Measurements from ENCODE around the gene SHLD3. TPM values are rescaled to one million over a fixed set of nuclear protein-coding genes. Genes with fewer than 3 reads are reported as not detected.
"Not testable (repeated sequence)": the region's sequence is repeated elsewhere in the genome, so short reads cannot be mapped to it uniquely, and the experiment has no call there.

The SHLD3 gene, protein sequence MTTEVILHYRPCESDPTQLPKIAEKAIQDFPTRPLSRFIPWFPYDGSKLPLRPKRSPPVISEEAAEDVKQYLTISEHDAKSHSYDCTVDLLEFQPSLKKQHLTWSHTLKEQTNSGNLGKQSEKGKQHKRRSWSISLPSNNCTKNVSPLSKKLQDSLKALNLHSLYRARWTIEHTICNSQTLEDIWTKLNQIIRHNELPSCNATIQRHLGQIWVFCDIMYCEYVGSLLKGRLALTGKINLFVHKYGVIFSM
- 1 to 10 TPM; 2.8 to 4.6 TPM for total RNA-seq
- 1 to 10 TPM; 2.2 to 3.5 TPM for polyA plus RNA-seq
- long read RNA-seq, donor 1, partial matches to known transcripts, result 0 of 2 reads
- long read RNA-seq, donor 1, other reads (novel, unspliced or antisense), result 0 of 2 reads
- long read RNA-seq, donor 2, result 0 reads
- long read RNA-seq, donor 3, partial matches to known transcripts, result 0 of 1 reads
- long read RNA-seq, donor 3, other reads (novel, unspliced or antisense), result 0 of 1 reads
- long read RNA-seq, donor 4, result 0 reads
- long read RNA-seq, donor 5, partial matches to known transcripts, result 0 of 1 reads
- long read RNA-seq, donor 5, other reads (novel, unspliced or antisense), result 0 of 1 reads

DNA sequence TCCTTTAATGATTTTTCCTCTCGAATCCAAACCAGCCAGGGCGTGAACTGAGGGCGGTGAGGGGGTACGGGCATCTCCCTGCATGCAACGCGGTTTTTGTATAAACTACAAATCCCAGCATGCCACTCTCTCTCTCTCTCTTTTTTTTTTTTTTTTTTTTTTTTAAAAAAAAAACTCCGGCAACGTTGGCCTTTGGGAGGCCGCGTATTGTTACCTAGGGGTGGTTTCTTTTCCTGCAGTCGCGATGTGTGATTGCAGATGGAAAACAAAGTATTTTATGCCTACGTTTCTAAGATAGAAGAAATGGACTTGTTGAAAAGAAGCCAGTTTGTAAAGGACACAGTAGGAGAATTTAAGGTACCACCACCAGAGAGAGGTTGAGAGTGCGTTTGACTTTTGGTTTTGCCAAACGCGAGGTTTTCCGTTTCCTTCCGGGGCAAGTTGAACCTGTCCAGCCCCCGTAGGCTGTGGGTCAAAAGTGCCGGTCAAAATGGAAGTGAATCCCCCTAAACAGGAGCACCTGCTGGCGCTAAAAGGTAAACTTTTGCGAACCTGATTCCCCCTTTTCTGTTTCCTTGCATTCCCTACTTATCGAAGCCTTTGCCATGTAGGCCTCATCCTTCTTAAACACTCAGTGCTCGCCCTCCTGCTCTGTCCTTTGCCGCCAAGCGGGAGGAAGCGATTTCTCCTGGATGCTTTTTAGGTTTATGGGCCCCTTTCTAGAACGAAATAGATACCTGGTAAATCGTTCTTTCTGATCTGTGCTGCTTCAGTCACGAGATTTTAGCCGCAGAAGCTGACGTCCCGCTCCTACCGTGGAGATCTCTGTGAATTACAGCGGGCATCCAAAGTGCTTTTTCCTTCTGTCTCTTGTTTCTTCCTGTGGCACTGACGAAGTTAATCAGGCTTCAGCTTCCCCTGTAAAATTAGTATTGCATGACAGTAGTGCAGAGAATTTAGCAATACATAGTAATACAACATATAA, at the start of gene SHLD3, which contains the start of gene TRAPPC13:
SHLD3 (plus strand) TSS at position 457 of the 985 bp plus-strand sequence. CDS start 4,561 bp downstream, outside the sequence.
TRAPPC13 (plus strand) TSS at position 457 of the 985 bp plus-strand sequence; CDS start at position 491, 34 bp downstream.
- DNase-seq (peak; percentile 89 to 97 (median 96)), ATAC-seq (ENCODE audit: insufficient read depth, low FRiP score) (peak; percentile 91)
- Histone ChIP-seq H3K27ac (ENCODE audit: low read depth in 1 of 2, low read length in 1 of 2) (peak within 1 kb of the TSS; percentile 84 to 94), H3K36me3 (ENCODE audit: control insufficient read depth in 4 of 4, insufficient read depth in 4 of 4, low read length in 4 of 4) (peaks cover 0 to 4% (median 1%) of the 10 kb centered on the region in 4 donors), H3K9ac (ENCODE audit: insufficient read depth in 1 of 2, low read length in 2 of 2) (peak within 1 kb of the TSS; percentile 64 to 95), H3K4me3 (peak within 1 kb of the TSS; percentile 85), H3K27me3 (ENCODE audit: control insufficient read depth in 3 of 3, insufficient read depth in 3 of 3, low read length in 2 of 3) (no peaks in the 10 kb centered on the region), H3K9me3 (ENCODE audit: control insufficient read depth in 4 of 4, insufficient read depth in 3 of 4, low read length in 3 of 4) (no peaks in the 10 kb centered on the region), H3K4me1 (ENCODE audit: control insufficient read depth in 5 of 5, insufficient read depth in 5 of 5, low read length in 5 of 5) (peaks cover 0 to 22% (median 13%) of the 10 kb centered on the region in 5 donors)
- TF ChIP-seq, protein P1, sequence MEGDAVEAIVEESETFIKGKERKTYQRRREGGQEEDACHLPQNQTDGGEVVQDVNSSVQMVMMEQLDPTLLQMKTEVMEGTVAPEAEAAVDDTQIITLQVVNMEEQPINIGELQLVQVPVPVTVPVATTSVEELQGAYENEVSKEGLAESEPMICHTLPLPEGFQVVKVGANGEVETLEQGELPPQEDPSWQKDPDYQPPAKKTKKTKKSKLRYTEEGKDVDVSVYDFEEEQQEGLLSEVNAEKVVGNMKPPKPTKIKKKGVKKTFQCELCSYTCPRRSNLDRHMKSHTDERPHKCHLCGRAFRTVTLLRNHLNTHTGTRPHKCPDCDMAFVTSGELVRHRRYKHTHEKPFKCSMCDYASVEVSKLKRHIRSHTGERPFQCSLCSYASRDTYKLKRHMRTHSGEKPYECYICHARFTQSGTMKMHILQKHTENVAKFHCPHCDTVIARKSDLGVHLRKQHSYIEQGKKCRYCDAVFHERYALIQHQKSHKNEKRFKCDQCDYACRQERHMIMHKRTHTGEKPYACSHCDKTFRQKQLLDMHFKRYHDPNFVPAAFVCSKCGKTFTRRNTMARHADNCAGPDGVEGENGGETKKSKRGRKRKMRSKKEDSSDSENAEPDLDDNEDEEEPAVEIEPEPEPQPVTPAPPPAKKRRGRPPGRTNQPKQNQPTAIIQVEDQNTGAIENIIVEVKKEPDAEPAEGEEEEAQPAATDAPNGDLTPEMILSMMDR (IDR thresholded peaks at IDR 0.05; ENCODE audit: control extremely low read depth, extremely low read depth), result no peak
- 0% methylated on average over 36 of the region's 36 CpGs for WGBS, 2 donors

DNA sequence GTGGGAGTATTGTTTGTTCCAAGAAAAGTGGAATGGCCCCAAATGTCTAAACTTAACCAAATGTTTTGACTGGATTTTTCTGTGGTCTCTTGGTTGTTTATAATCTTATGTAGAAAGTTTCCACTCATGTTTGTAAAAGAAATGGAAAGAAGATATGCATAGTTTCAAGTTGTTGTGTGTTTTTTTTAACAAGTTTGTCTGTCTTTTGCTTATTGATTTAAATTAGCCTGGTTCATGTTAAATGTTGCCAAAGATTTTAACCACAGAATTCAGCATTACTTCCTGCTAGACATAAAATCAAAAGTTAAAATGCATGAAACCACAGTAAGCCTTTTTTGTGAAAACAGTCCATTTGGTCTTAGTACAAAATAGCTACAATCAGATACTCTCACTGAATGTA, 47.7 kb upstream of the SHLD3 start:
- Histone ChIP-seq H3K9ac (ENCODE audit: insufficient read depth in 1 of 2, low read length in 2 of 2) (no peak overlapping the region), H3K36me3 (ENCODE audit: control insufficient read depth in 4 of 4, insufficient read depth in 4 of 4, low read length in 4 of 4) (peaks cover 8 to 28% (median 25%) of the 10 kb centered on the region in 4 donors), H3K27ac (ENCODE audit: low read depth in 1 of 2, low read length in 1 of 2) (no peak overlapping the region), H3K27me3 (ENCODE audit: control insufficient read depth in 3 of 3, insufficient read depth in 3 of 3, low read length in 2 of 3) (no peaks in the 10 kb centered on the region), H3K4me1 (ENCODE audit: control insufficient read depth in 5 of 5, insufficient read depth in 5 of 5, low read length in 5 of 5) (no peaks in the 10 kb centered on the region), H3K9me3 (ENCODE audit: control insufficient read depth in 4 of 4, insufficient read depth in 3 of 4, low read length in 3 of 4) (no peaks in the 10 kb centered on the region), H3K4me3 (no peak overlapping the region)
- TF ChIP-seq, protein P1 (IDR thresholded peaks at IDR 0.05; ENCODE audit: control extremely low read depth, extremely low read depth), result no peak
- DNase-seq, result no peak
- ATAC-seq (ENCODE audit: insufficient read depth, low FRiP score), result no peak

DNA sequence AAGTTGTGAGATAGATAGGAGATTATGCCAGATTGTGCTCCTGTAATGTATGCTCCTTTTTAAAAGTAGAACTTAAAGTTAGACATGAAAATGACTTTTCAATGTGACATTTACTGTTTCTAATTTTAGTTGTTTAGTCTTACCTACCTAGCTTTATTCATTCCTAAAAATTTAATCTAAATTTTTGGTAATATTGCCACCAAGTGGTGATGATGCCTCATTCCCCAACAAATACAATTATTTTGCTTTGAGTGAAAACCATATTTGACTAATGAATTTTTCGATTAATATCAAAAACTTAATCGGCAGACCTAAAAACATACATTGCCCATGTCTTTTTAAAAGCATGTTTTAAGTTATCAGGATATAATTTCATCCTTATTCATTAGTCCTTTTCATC, 36.1 kb upstream of the SHLD3 start:
- WGBS, 2 donors, result 93 to 96% methylated on average over 2 of the region's 2 CpGs
- H3K36me3 ChIP-seq (ENCODE audit: control insufficient read depth in 4 of 4, insufficient read depth in 4 of 4, low read length in 4 of 4), result peaks cover 9 to 43% (median 26%) of the 10 kb centered on the region in 4 donors
- H3K9me3 ChIP-seq (ENCODE audit: control insufficient read depth in 4 of 4, insufficient read depth in 3 of 4, low read length in 3 of 4), result no peaks in the 10 kb centered on the region
- no peaks in the 10 kb centered on the region for H3K4me1 ChIP-seq (ENCODE audit: control insufficient read depth in 5 of 5, insufficient read depth in 5 of 5, low read length in 5 of 5)
- H3K27ac ChIP-seq (ENCODE audit: low read depth in 1 of 2, low read length in 1 of 2), result no peak overlapping the region
- DNase-seq (no peak), ATAC-seq (ENCODE audit: insufficient read depth, low FRiP score) (no peak)
- H3K9ac ChIP-seq (ENCODE audit: insufficient read depth in 1 of 2, low read length in 2 of 2), result no peak overlapping the region
- no peak overlapping the region for H3K4me3 ChIP-seq
- TF ChIP-seq, protein P1 (IDR thresholded peaks at IDR 0.05; ENCODE audit: control extremely low read depth, extremely low read depth), result no peak
- H3K27me3 ChIP-seq (ENCODE audit: control insufficient read depth in 3 of 3, insufficient read depth in 3 of 3, low read length in 2 of 3), result no peaks in the 10 kb centered on the region

DNA sequence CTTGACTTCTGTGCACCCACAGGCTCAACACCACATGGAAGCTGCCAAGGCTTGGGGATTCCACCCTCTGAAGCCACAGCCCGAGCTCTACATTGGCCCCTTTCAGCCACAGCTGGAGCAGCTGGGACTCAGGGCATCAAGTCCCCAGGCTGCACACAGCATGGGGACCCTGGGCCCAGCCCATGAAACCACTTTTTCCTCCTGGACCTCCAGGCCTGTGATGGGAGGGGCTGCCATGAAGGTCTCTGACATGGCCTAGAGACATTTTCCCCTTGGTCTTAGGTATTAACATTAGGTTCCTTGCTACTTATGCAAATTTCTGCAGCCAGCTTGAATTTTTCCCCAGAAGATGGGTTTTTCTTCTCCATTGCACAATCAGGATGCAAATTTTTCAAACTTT, 23.1 kb upstream of the SHLD3 start:
- WGBS, 2 donors, result 99 to 100% methylated on average over 1 of the region's 1 CpG
- not testable (repeated sequence) for H3K4me1 ChIP-seq (ENCODE audit: control insufficient read depth in 5 of 5, insufficient read depth in 5 of 5, low read length in 5 of 5); H3K27ac ChIP-seq (ENCODE audit: low read depth in 1 of 2, low read length in 1 of 2); H3K27me3 ChIP-seq (ENCODE audit: control insufficient read depth in 3 of 3, insufficient read depth in 3 of 3, low read length in 2 of 3); DNase-seq; H3K4me3 ChIP-seq; ATAC-seq (ENCODE audit: insufficient read depth, low FRiP score); H3K9ac ChIP-seq (ENCODE audit: insufficient read depth in 1 of 2, low read length in 2 of 2); H3K9me3 ChIP-seq (ENCODE audit: control insufficient read depth in 4 of 4, insufficient read depth in 3 of 4, low read length in 3 of 4)
- H3K36me3 ChIP-seq (ENCODE audit: control insufficient read depth in 4 of 4, insufficient read depth in 4 of 4, low read length in 4 of 4), result peaks cover 15 to 53% (median 38%) of the 10 kb centered on the region in 4 donors

Measured in lung (tissue), 16 donors.